MM.1S (cell line): ENCODE data around the gene PRODH2.

Experiments used
- DNase-seq: peaks from one replicate; pipeline ENCODE4 v3.0.0-alpha.2; 2015
- H2AFZ ChIP-seq: fragments of 300-600 bp; sonication (generic); 2 replicates; pipeline ENCODE4 v1.6.0; 2016; ENCODE audit warnings: antibody characterized with exemption, low read length
- H3F3A ChIP-seq: fragments of 300-600 bp; sonication (generic); 2 replicates; pipeline ENCODE4 v1.6.1; 2016; ENCODE audit warnings: mild to moderate bottlenecking, antibody characterized with exemption, low read length, moderate library complexity, mixed read lengths; ENCODE audit not compliant: insufficient read depth
- H3K27ac ChIP-seq: fragments of 300-600 bp; sonication (generic); 2 replicates; pipeline ENCODE4 v1.5.1; 2016; ENCODE audit warnings: mild to moderate bottlenecking, low read length
- H3K27me3 ChIP-seq: fragments of 300-600 bp; sonication (generic); replicated peaks from 2 replicates; pipeline ENCODE4 v1.6.0; 2016; ENCODE audit warnings: low read length; ENCODE audit not compliant: insufficient read depth
- H3K36me3 ChIP-seq: fragments of 300-600 bp; sonication (generic); replicated peaks from 2 replicates; pipeline ENCODE4 v1.6.1; 2016; ENCODE audit warnings: mild to moderate bottlenecking, low read length, mixed read lengths; ENCODE audit not compliant: insufficient read depth
- H3K4me1 ChIP-seq: fragments of 300-600 bp; sonication (generic); 2 replicates; pipeline ENCODE4 v1.6.1; 2016; ENCODE audit warnings: low read length, mixed read lengths
- H3K4me2 ChIP-seq: fragments of 300-600 bp; sonication (generic); 2 replicates; pipeline ENCODE4 v1.6.0; 2016; ENCODE audit warnings: low read depth, low read length
- H3K4me3 ChIP-seq: fragments of 300-600 bp; sonication (generic); 2 replicates; pipeline ENCODE4 v1.5.1; 2016; ENCODE audit warnings: low read length, mixed read lengths
- H3K79me2 ChIP-seq: fragments of 300-600 bp; sonication (generic); 2 replicates; pipeline ENCODE4 v1.6.1; 2016; ENCODE audit warnings: mixed run types, low read length, mixed read lengths
- H3K9ac ChIP-seq: fragments of 300-600 bp; sonication (generic); 2 replicates; pipeline ENCODE4 v1.6.1; 2016; ENCODE audit warnings: low read length, mixed read lengths
- H3K9me2 ChIP-seq: fragments of 300-600 bp; sonication (generic); replicated peaks from 2 replicates; pipeline ENCODE4 v1.6.1; 2016; ENCODE audit warnings: mild to moderate bottlenecking, low read length, mixed read lengths; ENCODE audit not compliant: insufficient read depth
- H3K9me3 ChIP-seq: fragments of 300-600 bp; sonication (generic); replicated peaks from 2 replicates; pipeline ENCODE4 v1.6.1; 2016; ENCODE audit warnings: mild to moderate bottlenecking, low read length, mixed read lengths; ENCODE audit not compliant: insufficient read depth
- H4K20me1 ChIP-seq: fragments of 300-600 bp; sonication (generic); 2 replicates; pipeline ENCODE4 v1.6.1; 2016; ENCODE audit warnings: mild to moderate bottlenecking, low read length, moderate library complexity, mixed read lengths; ENCODE audit not compliant: insufficient read depth
- CTCF ChIP-seq: fragments of 300-600 bp; sonication (generic); IDR thresholded peaks from 2 replicates; pipeline ENCODE4 v1.5.1; 2016; ENCODE audit warnings: antibody characterized with exemption, low read length, mixed read lengths
- EZH2 ChIP-seq: fragments of 300-600 bp; sonication (generic); optimal IDR thresholded peaks from 2 replicates; pipeline ENCODE3; 2017; ENCODE audit warnings: low read depth, mild to moderate bottlenecking, antibody characterized with exemption, low read length, mixed read lengths
- EZH2phosphoT487 ChIP-seq: fragments of 300-600 bp; sonication (generic); IDR thresholded peaks from 2 replicates; pipeline ENCODE4 v1.6.1; 2018; ENCODE audit warnings: antibody characterized with exemption, low read length

PRODH2 gene

GRCh38 chr19:35813043-35813890 lies 622 bp upstream of the PRODH2 start:
- H2AFZ ChIP-seq, result no peak overlapping the region
- no peaks in the 10 kb centered on the region for H4K20me1 ChIP-seq
- H3K9ac ChIP-seq, result no peak overlapping the region
- no peaks in the 10 kb centered on the region for H3K79me2 ChIP-seq
- no peak overlapping the region for H3K4me3 ChIP-seq
- no peaks in the 10 kb centered on the region for H3K4me1 ChIP-seq
- no peak for DNase-seq
- peaks cover 88% of the 10 kb centered on the region for H3K27me3 ChIP-seq
- H3F3A ChIP-seq, result no peaks in the 10 kb centered on the region
- H3K9me3 ChIP-seq, result no peaks in the 10 kb centered on the region
- no peaks in the 10 kb centered on the region for H3K36me3 ChIP-seq
- no peak overlapping the region for H3K4me2 ChIP-seq
- TF ChIP-seq CTCF (no peak), EZH2phosphoT487 (no peak), EZH2 (no peak)
- H3K9me2 ChIP-seq, result no peaks in the 10 kb centered on the region
- no peak overlapping the region for H3K27ac ChIP-seq

GRCh38 chr19:35811317-35812219 lies 1.1 kb downstream of the PRODH2 start:
- H4K20me1 ChIP-seq, result no peaks in the 10 kb centered on the region
- H3K9me3 ChIP-seq, result no peaks in the 10 kb centered on the region
- peaks cover 86% of the 10 kb centered on the region for H3K27me3 ChIP-seq

GRCh38 chr19:35807633-35808032 lies 5.0 kb downstream of the PRODH2 start:
- TF ChIP-seq EZH2 (no peak), CTCF (no peak), EZH2phosphoT487 (no peak)

More at GRCh38 chr19:35811317-35812219, 1.1 kb downstream of the PRODH2 start:
- Histone ChIP-seq H3K79me2 (no peaks in the 10 kb centered on the region), H3K4me3 (no peak overlapping the region), H3K36me3 (no peaks in the 10 kb centered on the region), H3K27ac (no peak overlapping the region), H3K9ac (no peak overlapping the region), H3K4me1 (no peaks in the 10 kb centered on the region), H3F3A (no peaks in the 10 kb centered on the region), H3K9me2 (no peaks in the 10 kb centered on the region), H2AFZ (no peak overlapping the region), H3K4me2 (no peak overlapping the region)
- no peak for TF ChIP-seq EZH2
- TF ChIP-seq CTCF, result no peak
- no peak for TF ChIP-seq EZH2phosphoT487
- no peak for DNase-seq

More at GRCh38 chr19:35807633-35808032, 5.0 kb downstream of the PRODH2 start:
- Histone ChIP-seq H3F3A (no peaks in the 10 kb centered on the region), H3K9me2 (no peaks in the 10 kb centered on the region), H3K4me2 (no peak overlapping the region), H3K4me1 (no peaks in the 10 kb centered on the region), H4K20me1 (no peaks in the 10 kb centered on the region), H3K79me2 (no peaks in the 10 kb centered on the region), H3K27ac (no peak overlapping the region), H3K9me3 (no peaks in the 10 kb centered on the region), H3K4me3 (no peak overlapping the region), H2AFZ (no peak overlapping the region), H3K36me3 (no peaks in the 10 kb centered on the region), H3K27me3 (peaks cover 87% of the 10 kb centered on the region), H3K9ac (no peak overlapping the region)
- no peak for DNase-seq
